Stimulated activated CD4-positive, alpha-beta T cell treated with anti-CD3 and anti-CD28 coated beads, Interleukin-15, amount 100 ng/mL, for 48 hours (primary cell): ENCODE results near the gene RAB24.
"Not testable (repeated sequence)": the region's sequence is repeated elsewhere in the genome, so short reads cannot be mapped to it uniquely, and the experiment has no call there.

Experiments
- DNase-seq, 2 donors: peaks; one replicate each; pipeline ENCODE4 v3.0.0-alpha.2; 2020; ENCODE audit warnings: low read depth in 2 of 2

The RAB24 gene

GRCh38 chr5:177303121-177303924, at the start of gene RAB24, which contains the start of gene PRELID1:
RAB24 (minus strand) TSS chr5:177303719; CDS start chr5:177303288, 431 bp downstream.
PRELID1 (plus strand) TSS chr5:177303799; CDS start chr5:177303986, 187 bp downstream.
- DNase-seq, result peak; percentile 78 to 87

- DNase-seq, result no peak
These were observed 49.6 kb upstream of the RAB24 start for GRCh38 chr5:177353093-177353492.

GRCh38 chr5:177351392-177352329, 48.1 kb upstream of the RAB24 start, which contains the start of gene LMAN2:
LMAN2 (minus strand) TSS chr5:177351668; CDS start chr5:177351647, 21 bp downstream.
- DNase-seq, result peak; percentile 87 to 88

DNA sequence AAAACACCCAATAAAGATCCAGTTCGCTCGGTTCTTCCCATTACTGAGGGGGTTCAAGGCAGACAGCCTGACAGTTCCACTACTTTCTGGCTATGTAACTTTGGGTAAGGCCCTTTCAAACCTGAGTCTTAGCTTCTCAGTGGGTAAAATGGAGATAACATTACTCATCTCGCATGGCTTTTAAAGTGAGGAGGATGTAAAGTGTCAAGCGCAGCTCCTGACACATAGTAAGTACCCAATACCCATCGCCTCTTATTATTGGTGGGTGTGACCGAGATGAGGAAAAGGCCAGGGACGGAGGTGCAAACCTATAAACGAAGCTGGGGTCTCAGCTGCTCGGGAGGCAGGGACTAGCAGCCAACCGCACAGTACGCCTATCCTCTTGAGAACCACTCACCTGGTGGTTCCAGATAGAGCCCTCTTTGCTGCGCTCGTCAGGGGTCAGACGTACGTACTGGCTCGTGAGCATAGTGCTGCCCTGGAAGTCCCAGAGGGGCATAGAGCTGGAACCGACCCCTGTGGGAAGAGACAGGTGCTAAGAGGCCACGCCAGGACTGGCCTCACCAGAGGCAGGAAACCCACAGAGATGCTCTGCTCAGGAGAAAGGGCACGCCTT, 47.4 kb upstream of the RAB24 start:
- no peak for DNase-seq

- DNase-seq, result no peak
These were observed 46.2 kb upstream of the RAB24 start for GRCh38 chr5:177349762-177350161.

- DNase-seq, result no peak
These were observed 45.8 kb upstream of the RAB24 start for GRCh38 chr5:177349362-177349647.

- no peak for DNase-seq
These were observed 44.2 kb upstream of the RAB24 start for GRCh38 chr5:177347699-177348098.

- no peak for DNase-seq
These were observed 43.3 kb upstream of the RAB24 start for GRCh38 chr5:177346820-177347219.

- no peak for DNase-seq
These were observed 41.4 kb upstream of the RAB24 start for GRCh38 chr5:177344891-177345290.

- DNase-seq, result no peak
These were observed 40.3 kb upstream of the RAB24 start for GRCh38 chr5:177343777-177344176.

GRCh38 chr5:177343000-177343399, 39.5 kb upstream of the RAB24 start:
- DNase-seq, result not testable (repeated sequence)

DNA sequence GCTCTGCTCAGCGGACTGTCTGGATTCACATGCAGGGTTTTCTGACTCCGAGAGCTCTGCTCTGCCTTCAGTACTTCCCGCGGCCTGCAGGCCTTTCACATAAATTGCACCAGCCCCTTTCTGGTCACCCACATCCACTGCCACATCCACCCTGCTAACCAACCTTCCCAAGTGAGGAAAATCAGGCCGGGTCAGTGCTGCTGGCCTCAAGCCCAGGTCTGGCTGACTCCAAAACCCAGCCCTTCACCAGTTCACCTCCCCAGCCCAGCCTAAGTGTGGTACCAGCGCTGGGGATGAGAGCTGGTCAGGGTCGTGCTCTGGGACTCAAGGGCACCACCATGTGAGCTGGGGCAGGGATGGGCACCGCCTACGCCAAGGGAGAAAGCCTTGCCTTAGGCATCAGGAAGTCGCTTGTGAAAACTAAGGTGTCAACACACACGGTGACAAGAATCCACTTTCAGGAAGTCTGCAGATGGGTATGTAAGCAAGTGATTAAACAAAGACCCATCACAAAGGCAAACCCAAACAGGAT, 35.7 kb upstream of the RAB24 start:
- DNase-seq, result no peak

DNA sequence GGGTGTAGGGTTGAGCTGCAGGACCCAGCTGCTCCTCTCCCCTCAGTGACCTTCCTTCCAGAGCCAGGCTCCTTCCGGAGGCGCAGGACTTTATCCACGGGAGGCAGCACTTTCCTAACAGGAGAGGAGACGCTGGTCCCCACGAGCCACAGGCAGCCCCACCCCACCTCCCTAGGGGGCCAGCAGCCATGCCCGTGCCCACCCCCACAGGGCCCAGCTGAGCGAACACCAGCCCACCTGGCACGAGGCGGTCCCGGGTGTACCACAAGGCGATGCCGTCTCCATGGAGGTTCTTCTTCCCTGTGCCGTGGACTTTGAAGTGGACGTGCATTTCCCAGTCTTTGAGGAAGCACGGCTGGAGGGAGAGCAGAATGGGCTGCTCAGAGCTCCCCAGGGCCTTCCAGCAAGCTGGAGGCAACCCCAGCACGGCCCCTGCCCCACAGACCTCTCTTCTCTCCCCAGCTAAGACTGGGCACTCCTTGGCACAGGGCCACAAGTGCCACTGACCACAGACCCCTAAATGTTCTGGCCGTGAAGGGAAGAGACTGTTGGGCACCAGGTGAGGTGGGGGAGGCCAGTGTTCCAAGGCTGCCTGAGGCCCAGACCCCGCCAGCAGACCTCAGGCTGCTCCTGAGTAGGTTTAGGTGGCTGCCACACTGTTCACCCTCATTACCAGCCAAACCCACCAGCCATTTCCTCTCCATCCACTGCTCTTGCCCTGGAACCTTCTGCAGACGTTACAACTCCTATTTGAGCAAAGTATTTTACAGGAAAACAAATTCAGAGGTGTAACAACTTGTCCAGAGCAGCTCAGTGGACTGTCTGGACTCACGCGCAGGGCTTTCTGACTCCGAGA, 35.0 kb upstream of the RAB24 start:
- DNase-seq, result no peak

DNA sequence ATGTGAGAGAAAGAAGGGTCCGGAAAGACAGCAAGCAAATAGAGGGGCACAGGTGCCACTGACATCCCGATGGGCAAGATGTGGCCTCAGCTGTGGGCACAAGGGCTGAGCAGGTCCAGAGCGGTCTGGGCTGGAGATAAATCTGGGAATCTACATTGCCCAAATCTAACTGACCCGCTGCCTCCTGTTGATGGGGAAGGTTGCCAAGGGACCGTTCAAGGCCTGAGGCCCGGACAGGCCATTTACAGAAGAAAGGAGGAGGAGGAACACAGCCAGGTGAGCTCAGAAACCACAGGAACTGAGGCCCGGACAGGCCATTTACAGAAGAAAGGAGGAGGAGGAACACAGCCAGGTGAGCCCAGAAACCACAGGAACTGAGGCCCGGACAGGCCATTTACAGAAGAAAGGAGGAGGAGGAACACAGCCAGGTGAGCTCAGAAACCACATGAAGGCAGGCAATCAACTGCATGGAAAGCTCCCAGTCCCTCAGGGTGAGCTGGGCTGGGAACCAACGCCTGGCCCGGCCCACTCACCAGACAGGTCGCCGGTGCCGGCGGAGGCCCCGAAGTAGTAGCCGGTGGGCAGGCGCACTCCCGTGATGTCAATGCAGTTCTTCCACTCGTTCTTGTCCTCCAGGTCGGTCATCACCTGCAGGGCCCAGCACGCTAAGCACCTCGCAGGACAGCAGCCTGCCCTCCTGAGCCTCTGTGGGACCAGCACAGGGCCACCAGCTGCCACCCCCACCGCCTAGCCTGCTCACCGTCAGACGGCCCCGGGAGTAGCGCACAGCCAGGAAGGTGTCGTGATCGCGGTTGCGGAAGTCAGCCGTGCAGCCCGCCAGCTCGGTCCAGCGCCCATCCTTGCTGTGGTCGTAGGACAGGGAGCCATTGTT, 33.3 kb upstream of the RAB24 start:
- no peak for DNase-seq

- no peak for DNase-seq
These were observed 32.6 kb upstream of the RAB24 start for GRCh38 chr5:177336112-177336511.

GRCh38 chr5:177335701-177336065, 32.2 kb upstream of the RAB24 start:
- no peak for DNase-seq

GRCh38 chr5:177334781-177335700, 31.5 kb upstream of the RAB24 start:
- no peak for DNase-seq

DNA sequence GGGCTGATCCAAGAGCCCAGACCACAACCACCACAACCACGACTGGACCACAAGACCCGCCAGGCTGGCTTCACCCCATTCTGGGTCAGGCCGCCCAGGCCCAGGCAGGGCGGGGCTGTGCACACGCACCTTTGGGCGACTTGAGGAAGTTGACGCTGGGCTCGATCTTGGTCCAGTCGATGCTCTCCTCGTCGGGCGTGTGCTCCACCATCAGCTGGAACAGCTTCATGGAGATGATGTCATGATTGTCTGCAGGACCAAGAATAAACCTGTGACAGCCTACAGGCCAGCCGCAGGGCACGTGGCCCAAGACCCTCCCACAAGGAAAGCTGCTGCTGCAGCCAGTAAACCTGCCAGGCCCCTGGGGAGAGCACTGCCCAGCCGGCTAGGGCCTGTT, 30.6 kb upstream of the RAB24 start:
- DNase-seq, result no peak
